ENCODE data around the gene ENTPD2. TPM values are rescaled to one million over a fixed set of nuclear protein-coding genes. Genes with fewer than 3 reads are reported as not detected.
A peak's percentile ranks its signal among the peaks of the same experiment; 100 is the strongest.

Gene ENTPD2
- total RNA-seq, 1 donor from 2014 or later = not detected

DNA sequence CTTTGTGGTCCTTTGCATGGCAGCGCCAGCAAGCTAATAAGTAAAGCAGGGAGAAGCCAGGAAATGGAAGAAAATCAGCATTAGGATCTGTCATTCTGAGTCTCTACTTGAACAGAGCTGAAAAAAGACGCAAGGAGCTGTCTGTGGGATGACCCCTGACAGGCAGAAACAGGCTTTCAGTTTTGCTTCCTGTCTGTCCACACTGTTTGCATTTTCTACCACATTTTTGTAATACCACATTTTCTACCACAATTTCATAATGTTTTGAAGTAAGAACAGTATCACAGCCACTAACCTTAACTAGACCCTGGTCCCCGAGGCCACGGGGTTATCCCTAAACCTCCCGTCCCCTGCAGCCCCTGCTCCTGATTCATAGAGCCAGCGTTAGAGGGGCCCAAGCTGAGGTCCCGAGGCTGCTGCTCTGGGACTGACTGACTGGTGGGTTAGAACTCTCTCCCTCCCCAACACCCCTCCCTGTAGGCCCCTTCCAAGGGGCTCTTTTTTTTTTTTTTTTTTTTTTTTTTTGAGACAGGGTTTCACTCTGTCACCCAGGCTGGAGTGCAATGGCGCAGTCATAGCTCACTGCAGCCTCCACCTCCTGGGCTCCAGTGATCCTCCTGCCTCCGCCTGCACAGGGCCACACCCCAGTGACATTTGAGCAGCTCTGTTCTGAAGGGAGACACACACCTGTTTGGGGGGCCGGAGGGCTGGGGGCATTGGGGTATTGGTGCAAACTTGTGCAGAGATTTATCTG is 53.5 kb downstream of the ENTPD2 start:
- peaks cover 30% of the 10 kb centered on the region for H3K4me1 Mint-ChIP-seq
- peak overlapping the region; percentile 22 for H3K4me3 Mint-ChIP-seq
- no peaks in the 10 kb centered on the region for H3K27me3 Mint-ChIP-seq
- DNase-seq = peak; percentile 80
- no peaks in the 10 kb centered on the region for H3K9me3 Mint-ChIP-seq
- peak overlapping the region; percentile 30 for H3K27ac Mint-ChIP-seq
- intact Hi-C loops (cut with micrococcal nuclease) = no loop called here
- peaks cover 2% of the 10 kb centered on the region for H3K36me3 Mint-ChIP-seq (ENCODE audit: low read depth)

Other genes with a start within 250 kb of the ENTPD2 start
- 116 and 119 TPM in 2 replicates for gene RABL6, start 246.1 kb downstream of the ENTPD2 start, total RNA-seq
- gene AJM1, start 211.6 kb downstream of the ENTPD2 start, total RNA-seq = 5.7 and 5.9 TPM in 2 replicates
- 134 and 145 TPM in 2 replicates for gene PHPT1, start 204.7 kb downstream of the ENTPD2 start, total RNA-seq
- 24.7 and 30.1 TPM in 2 replicates for gene MAMDC4, start 201.7 kb downstream of the ENTPD2 start, total RNA-seq
- 378 and 380 TPM in 2 replicates for gene EDF1, start 187.8 kb downstream of the ENTPD2 start, total RNA-seq
- gene TRAF2, start 167.5 kb downstream of the ENTPD2 start, total RNA-seq = 61.6 and 66.6 TPM in 2 replicates
- gene FBXW5, start 109.3 kb downstream of the ENTPD2 start, total RNA-seq = 92.7 and 93.6 TPM in 2 replicates
- 0.69 and 1.7 TPM in 2 replicates for gene C8G, start 108.8 kb downstream of the ENTPD2 start, total RNA-seq
- gene LCN12, start 101.8 kb downstream of the ENTPD2 start, total RNA-seq = 1.3 and 2.3 TPM in 2 replicates
- not detected in 2 replicates for gene PTGDS, start 76.6 kb downstream of the ENTPD2 start, total RNA-seq
- not detected in 2 replicates for gene LCNL1, start 71.1 kb downstream of the ENTPD2 start, total RNA-seq
- gene PAXX, start 61.6 kb downstream of the ENTPD2 start, total RNA-seq = 87.8 and 90.2 TPM in 2 replicates
- not detected in 2 replicates for gene CLIC3, start 57.5 kb downstream of the ENTPD2 start, total RNA-seq
- 25.0 and 25.9 TPM in 2 replicates for gene ABCA2, start 25.8 kb downstream of the ENTPD2 start, total RNA-seq
- 0.09 TPM in 1 of 2 replicates, not detected in the other for gene FUT7, start 22.0 kb downstream of the ENTPD2 start, total RNA-seq
- 58.1 and 59.4 TPM in 2 replicates for gene NPDC1, start 7.9 kb downstream of the ENTPD2 start, total RNA-seq
- gene SAPCD2, start 16.5 kb upstream of the ENTPD2 start, total RNA-seq = 22.8 and 23.8 TPM in 2 replicates
- 17.1 and 19.1 TPM in 2 replicates for gene UAP1L1, start 23.5 kb upstream of the ENTPD2 start, total RNA-seq
- gene MAN1B1, start 32.9 kb upstream of the ENTPD2 start, total RNA-seq = 49.7 and 50.1 TPM in 2 replicates
- gene DPP7, start 60.7 kb upstream of the ENTPD2 start, total RNA-seq = 365 and 375 TPM in 2 replicates
- 0.07 TPM in 1 of 2 replicates, not detected in the other for gene GRIN1, start 85.1 kb upstream of the ENTPD2 start, total RNA-seq
- not detected in 2 replicates for gene LRRC26, start 116.0 kb upstream of the ENTPD2 start, total RNA-seq
- gene TMEM210, start 118.0 kb upstream of the ENTPD2 start, total RNA-seq = not detected in 2 replicates
- 57.4 and 58.7 TPM in 2 replicates for gene ANAPC2, start 134.5 kb upstream of the ENTPD2 start, total RNA-seq
- 95.1 and 95.8 TPM in 2 replicates for gene SSNA1, start 134.6 kb upstream of the ENTPD2 start, total RNA-seq
- gene TPRN, start 146.7 kb upstream of the ENTPD2 start, total RNA-seq = 15.1 and 16.3 TPM in 2 replicates
- gene TMEM203, start 151.6 kb upstream of the ENTPD2 start, total RNA-seq = 38.8 and 39.3 TPM in 2 replicates
- gene NDOR1, start 151.6 kb upstream of the ENTPD2 start, total RNA-seq = 45.1 and 45.6 TPM in 2 replicates
- gene RNF208, start 168.2 kb upstream of the ENTPD2 start, total RNA-seq = 12.8 and 15.2 TPM in 2 replicates
- gene CYSRT1, start 171.1 kb upstream of the ENTPD2 start, total RNA-seq = 0.54 and 0.68 TPM in 2 replicates
- not detected in 2 replicates for gene RNF224, start 173.4 kb upstream of the ENTPD2 start, total RNA-seq
- not detected in 2 replicates for gene SLC34A3, start 176.8 kb upstream of the ENTPD2 start, total RNA-seq
- gene TUBB4B, start 187.2 kb upstream of the ENTPD2 start, total RNA-seq = 292 and 299 TPM in 2 replicates
- gene STPG3, start 197.2 kb upstream of the ENTPD2 start, total RNA-seq = 0.54 and 0.99 TPM in 2 replicates
- 72.4 and 75.3 TPM in 2 replicates for gene NELFB, start 201.3 kb upstream of the ENTPD2 start, total RNA-seq
- 10.3 and 11.4 TPM in 2 replicates for gene TOR4A, start 223.7 kb upstream of the ENTPD2 start, total RNA-seq
- 12.9 and 13.4 TPM in 2 replicates for gene NRARP, start 248.2 kb upstream of the ENTPD2 start, total RNA-seq